Mucosa of descending colon (tissue), 3 donors: Measurements from ENCODE around the gene CNNM3. TPM values are rescaled to one million over a fixed set of nuclear protein-coding genes. Genes with fewer than 3 reads are reported as not detected.
"Not testable (repeated sequence)": the region's sequence is repeated elsewhere in the genome, so short reads cannot be mapped to it uniquely, and the experiment has no call there.

Source experiments
- ATAC-seq: fragments of 200-7000 bp; cut with Tn5 transposase; one replicate; pipeline ENCODE4 v1.9.1; 2020; ENCODE audit warnings: mild to moderate bottlenecking, moderate library complexity
- DNase-seq, 3 donors: peaks; one replicate each; pipeline ENCODE4 v3.0.0-alpha.2; 2020
- H3K36me3 ChIP-seq: fragments of 200-600 bp; one replicate; pipeline ENCODE4 v1.8.0; 2021; ENCODE audit warnings: low read depth, mild to moderate bottlenecking
- H3K4me1 ChIP-seq: fragments of 200-600 bp; one replicate; pipeline ENCODE4 v1.8.0; 2021; ENCODE audit warnings: low read depth, mild to moderate bottlenecking
- H3K4me3 ChIP-seq: fragments of 200-600 bp; one replicate; pipeline ENCODE4 v1.8.0; 2021; ENCODE audit warnings: mild to moderate bottlenecking
- H3K9me3 ChIP-seq: fragments of 200-600 bp; one replicate; pipeline ENCODE4 v1.8.0; 2021; ENCODE audit warnings: mild to moderate bottlenecking
- intact Hi-C, 2 donors: fragments of 100-400 bp; cut with DNase I in 1 of 2; cut with micrococcal nuclease in 1 of 2; formaldehyde crosslinking; loops; one replicate each; pipeline versions ENCODE4 v1.11.0 to v1.11.1; 2022; cut with DNase I, micrococcal nuclease
- total RNA-seq, 3 donors: library from RNA; stranded (reverse); fragmentation: NEBNext Ultra II Directional in 2 of 3; extraction: Animal tissue kit (Norgen Biotek cat#: 25700) in 2 of 3; gene quantifications; one replicate each; pipeline versions ENCODE4 v1.2.1 to v1.2.4, GENCODE V29; 2021 to 2023
- TF ChIP-seq, protein P1 (sequence below): fragments of 200-600 bp; IDR thresholded peaks from one replicate; pipeline ENCODE4 v1.8.0; 2022; ENCODE audit warnings: antibody characterized with exemption, mild to moderate bottlenecking
- donor health status: DM: no; HTN: no; CAD: no; lungs with moderate emphysema.
- donor health status: DM: no; HTN: no; CAD: no.
- donor health status: DM: no; HTN: yes; CAD: no.

Gene CNNM3
- total RNA-seq, 3 donors from 2014 or later = 21.2 to 35.5 (median 33.4) TPM

GRCh38 chr2:96801786-96802595 is 14.1 kb upstream of the CNNM3 start:
- peak; percentile 15 for ATAC-seq
- H3K9me3 ChIP-seq = no peaks in the 10 kb centered on the region
- intact Hi-C loops = no loop called here
- H3K36me3 ChIP-seq = peaks cover 4% of the 10 kb centered on the region
- no peak overlapping the region for H3K4me3 ChIP-seq
- H3K4me1 ChIP-seq = peaks cover 5% of the 10 kb centered on the region
- DNase-seq = peak in 1 of 3 donors; percentile 67
- TF ChIP-seq, protein P1, sequence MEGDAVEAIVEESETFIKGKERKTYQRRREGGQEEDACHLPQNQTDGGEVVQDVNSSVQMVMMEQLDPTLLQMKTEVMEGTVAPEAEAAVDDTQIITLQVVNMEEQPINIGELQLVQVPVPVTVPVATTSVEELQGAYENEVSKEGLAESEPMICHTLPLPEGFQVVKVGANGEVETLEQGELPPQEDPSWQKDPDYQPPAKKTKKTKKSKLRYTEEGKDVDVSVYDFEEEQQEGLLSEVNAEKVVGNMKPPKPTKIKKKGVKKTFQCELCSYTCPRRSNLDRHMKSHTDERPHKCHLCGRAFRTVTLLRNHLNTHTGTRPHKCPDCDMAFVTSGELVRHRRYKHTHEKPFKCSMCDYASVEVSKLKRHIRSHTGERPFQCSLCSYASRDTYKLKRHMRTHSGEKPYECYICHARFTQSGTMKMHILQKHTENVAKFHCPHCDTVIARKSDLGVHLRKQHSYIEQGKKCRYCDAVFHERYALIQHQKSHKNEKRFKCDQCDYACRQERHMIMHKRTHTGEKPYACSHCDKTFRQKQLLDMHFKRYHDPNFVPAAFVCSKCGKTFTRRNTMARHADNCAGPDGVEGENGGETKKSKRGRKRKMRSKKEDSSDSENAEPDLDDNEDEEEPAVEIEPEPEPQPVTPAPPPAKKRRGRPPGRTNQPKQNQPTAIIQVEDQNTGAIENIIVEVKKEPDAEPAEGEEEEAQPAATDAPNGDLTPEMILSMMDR = no peak

DNA sequence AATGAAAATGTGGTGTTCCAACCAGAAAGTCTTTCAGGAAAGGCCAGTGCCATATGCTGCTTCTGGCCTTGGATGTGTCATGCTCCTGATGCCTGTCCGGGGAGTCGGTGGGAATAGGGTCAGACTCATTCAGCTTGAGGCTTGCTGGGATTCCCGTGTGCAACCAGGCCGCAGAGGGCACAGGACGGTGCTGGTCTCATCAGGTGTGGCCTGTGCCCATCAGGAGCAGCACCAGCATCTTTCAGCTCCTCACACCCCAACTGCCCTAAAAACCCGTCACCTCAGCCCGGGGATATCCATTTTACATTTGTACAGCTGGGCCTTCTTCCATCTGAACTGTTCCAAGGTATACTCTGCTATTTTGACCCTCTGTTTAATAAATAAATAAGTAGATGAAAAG is 13.3 kb upstream of the CNNM3 start:
- H3K36me3 ChIP-seq = peaks cover 4% of the 10 kb centered on the region
- ATAC-seq (no peak), DNase-seq (no peak)
- intact Hi-C loops = no loop called here
- no peaks in the 10 kb centered on the region for H3K9me3 ChIP-seq
- H3K4me1 ChIP-seq = peaks cover 5% of the 10 kb centered on the region
- TF ChIP-seq, protein P1 = no peak
- no peak overlapping the region for H3K4me3 ChIP-seq

- TF ChIP-seq, protein P1 = no peak
- ATAC-seq (no peak), DNase-seq (no peak)
- Histone ChIP-seq H3K36me3 (peaks cover 4% of the 10 kb centered on the region), H3K4me1 (peaks cover 5% of the 10 kb centered on the region), H3K4me3 (no peak overlapping the region), H3K9me3 (no peaks in the 10 kb centered on the region)
- intact Hi-C loops = no loop called here
Observed at GRCh38 chr2:96804986-96805385, 11.1 kb upstream of the CNNM3 start.

DNA sequence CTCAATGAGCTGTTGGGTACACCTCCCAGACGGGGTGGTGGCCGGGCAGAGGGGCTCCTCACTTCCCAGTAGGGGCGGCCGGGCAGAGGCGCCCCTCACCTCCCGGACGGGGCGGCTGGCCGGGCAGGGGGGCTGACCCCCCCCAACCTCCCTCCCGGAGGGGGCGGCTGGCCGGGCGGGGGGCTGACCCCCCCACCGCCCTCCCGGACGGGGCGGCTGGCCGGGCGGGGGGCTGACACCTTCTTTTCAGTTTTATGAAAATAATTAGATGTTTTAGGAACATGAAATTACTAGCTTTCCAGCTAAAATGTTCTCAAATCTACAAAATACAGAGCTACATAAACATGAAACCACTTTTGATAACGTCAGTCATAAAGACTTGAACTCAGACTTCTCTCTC is 10.1 kb upstream of the CNNM3 start:
- H3K4me3 ChIP-seq, H3K9me3 ChIP-seq, intact Hi-C loops, H3K4me1 ChIP-seq, ATAC-seq, H3K36me3 ChIP-seq, DNase-seq: not testable (repeated sequence)

DNA sequence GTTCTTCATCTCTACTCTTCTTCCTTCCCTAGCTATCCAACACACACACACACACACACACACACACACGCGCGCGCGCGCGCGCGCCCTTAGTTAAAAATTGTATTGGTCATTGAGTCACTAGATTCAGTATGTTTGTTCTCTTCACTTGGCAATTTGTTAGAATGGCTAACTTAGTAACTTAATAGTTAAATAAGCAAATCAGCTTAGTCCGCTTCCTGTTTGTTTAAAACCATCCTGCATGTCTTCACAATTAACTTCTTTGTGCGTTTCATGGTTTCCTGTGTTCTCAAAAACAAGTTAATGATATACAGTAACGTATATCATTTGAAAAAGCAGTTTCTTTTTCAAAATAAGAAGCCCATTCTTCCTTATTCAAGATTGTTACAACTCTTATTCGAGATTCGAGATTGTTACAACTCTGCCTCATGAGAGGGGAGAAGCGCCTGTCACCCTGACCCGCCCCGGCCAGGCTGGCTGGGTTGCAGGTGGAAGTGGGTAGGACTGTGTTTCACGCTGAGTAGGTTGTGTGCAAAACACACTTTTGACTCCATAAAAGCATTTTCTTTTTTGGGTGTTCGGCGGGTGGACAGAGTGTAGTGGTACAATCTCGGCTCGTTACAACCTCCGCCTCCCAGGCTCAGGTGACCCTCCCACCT is 9.5 kb upstream of the CNNM3 start:
- DNase-seq = peak in 1 of 3 donors; percentile 62
- no peaks in the 10 kb centered on the region for H3K9me3 ChIP-seq
- no peaks in the 10 kb centered on the region for H3K4me1 ChIP-seq
- H3K36me3 ChIP-seq = no peaks in the 10 kb centered on the region
- TF ChIP-seq, protein P1 = no peak
- peak; percentile 59 for ATAC-seq
- no peak overlapping the region for H3K4me3 ChIP-seq
- intact Hi-C loops = no loop called here

GRCh38 chr2:96807127-96807471 is 9.0 kb upstream of the CNNM3 start:
- TF ChIP-seq, protein P1 = no peak
- Histone ChIP-seq H3K36me3 (no peaks in the 10 kb centered on the region), H3K4me3 (no peak overlapping the region), H3K9me3 (no peaks in the 10 kb centered on the region), H3K4me1 (no peaks in the 10 kb centered on the region)
- ATAC-seq (no peak), DNase-seq (no peak)
- intact Hi-C loops = no loop called here
